ENCODE measurements around the gene OR2AG1. TPM values are rescaled to one million over a fixed set of nuclear protein-coding genes. Genes with fewer than 3 reads are reported as not detected.

OR2AG1 gene
- polyA plus RNA-seq, 1 donor (not counting 4 experiments of a cell fraction or from before 2014, with no cell fraction given) = not detected

- Histone ChIP-seq H3K9ac (ENCODE audit: control insufficient read depth, extremely low read depth, insufficient read depth, low read length) (no peak overlapping the region), H3K27ac (ENCODE audit: control insufficient read depth, insufficient read depth, low read length) (no peak overlapping the region), H4K20me1 (ENCODE audit: control insufficient read depth, extremely low read depth, insufficient read depth, low read length) (no peaks in the 10 kb centered on the region), H3K27me3 (ENCODE audit: control insufficient read depth, extremely low read depth, insufficient read depth, low read length) (no peaks in the 10 kb centered on the region), H3K36me3 (ENCODE audit: control insufficient read depth in 2 of 2, extremely low read depth in 1 of 2, insufficient read depth in 2 of 2, low read length in 2 of 2) (no peaks in the 10 kb centered on the region), H3K9me1 (ENCODE audit: control insufficient read depth, extremely low read depth, insufficient read depth, low read length) (no peaks in the 10 kb centered on the region), H3K4me1 (ENCODE audit: control insufficient read depth, extremely low read depth, insufficient read depth, low read length) (no peaks in the 10 kb centered on the region), H3K4me3 (ENCODE audit: control insufficient read depth in 2 of 3, extremely low read depth in 1 of 3, insufficient read depth in 2 of 3, low read depth in 1 of 3, low read length in 3 of 3) (no peak overlapping the region), H3K4me2 (ENCODE audit: control insufficient read depth, extremely low read depth, insufficient read depth, low read depth, low read length) (no peak overlapping the region), H2AFZ (ENCODE audit: control insufficient read depth, low read length) (no peak overlapping the region), H3K79me2 (ENCODE audit: control insufficient read depth, insufficient read depth, low read length) (no peaks in the 10 kb centered on the region), H3K9me3 (ENCODE audit: control insufficient read depth, low read depth, low read length) (no peaks in the 10 kb centered on the region)
- dilution Hi-C loops (cut with MboI; ENCODE audit: extremely low pct_ligation_motif_present, low sequenced_read_pairs) = no loop called here
- no peak for TF ChIP-seq CTCF (optimal IDR thresholded peaks at IDR 0.05 in 1 of 3, IDR thresholded peaks at IDR 0.05 in 1 of 3, conservative IDR thresholded peaks at IDR 0.05 in 1 of 3; ENCODE audit: extremely low read depth in 1 of 3, insufficient read depth in 2 of 3, low read length in 3 of 3)
- TF ChIP-seq EZH2 (IDR thresholded peaks at IDR 0.05; ENCODE audit: low read length) = no peak
- DNase-seq (ENCODE audit: low read depth, low spot score) (no peak), FAIRE-seq (no peak)
Measured at GRCh38 chr11:6828103-6828502, 45.3 kb downstream of the OR2AG1 start.

- no peaks in the 10 kb centered on the region for H3K27me3 ChIP-seq (ENCODE audit: control insufficient read depth, extremely low read depth, insufficient read depth, low read length)
- no peaks in the 10 kb centered on the region for H3K9me3 ChIP-seq (ENCODE audit: control insufficient read depth, low read depth, low read length)
- no peaks in the 10 kb centered on the region for H3K9me1 ChIP-seq (ENCODE audit: control insufficient read depth, extremely low read depth, insufficient read depth, low read length)
- dilution Hi-C loops (cut with MboI; ENCODE audit: extremely low pct_ligation_motif_present, low sequenced_read_pairs) = no loop called here
- H2AFZ ChIP-seq (ENCODE audit: control insufficient read depth, low read length) = no peak overlapping the region
- no peaks in the 10 kb centered on the region for H4K20me1 ChIP-seq (ENCODE audit: control insufficient read depth, extremely low read depth, insufficient read depth, low read length)
- H3K9ac ChIP-seq (ENCODE audit: control insufficient read depth, extremely low read depth, insufficient read depth, low read length) = no peak overlapping the region
- H3K4me2 ChIP-seq (ENCODE audit: control insufficient read depth, extremely low read depth, insufficient read depth, low read depth, low read length) = no peak overlapping the region
- H3K4me1 ChIP-seq (ENCODE audit: control insufficient read depth, extremely low read depth, insufficient read depth, low read length) = no peaks in the 10 kb centered on the region
- no peak overlapping the region for H3K4me3 ChIP-seq (ENCODE audit: control insufficient read depth in 2 of 3, extremely low read depth in 1 of 3, insufficient read depth in 2 of 3, low read depth in 1 of 3, low read length in 3 of 3)
- no peaks in the 10 kb centered on the region for H3K79me2 ChIP-seq (ENCODE audit: control insufficient read depth, insufficient read depth, low read length)
- H3K27ac ChIP-seq (ENCODE audit: control insufficient read depth, insufficient read depth, low read length) = no peak overlapping the region
- FAIRE-seq (no peak), DNase-seq (ENCODE audit: low read depth, low spot score) (no peak)
- no peak for TF ChIP-seq EZH2 (IDR thresholded peaks at IDR 0.05; ENCODE audit: low read length)
- no peak for TF ChIP-seq CTCF (optimal IDR thresholded peaks at IDR 0.05 in 1 of 3, IDR thresholded peaks at IDR 0.05 in 1 of 3, conservative IDR thresholded peaks at IDR 0.05 in 1 of 3; ENCODE audit: extremely low read depth in 1 of 3, insufficient read depth in 2 of 3, low read length in 3 of 3)
- no peaks in the 10 kb centered on the region for H3K36me3 ChIP-seq (ENCODE audit: control insufficient read depth in 2 of 2, extremely low read depth in 1 of 2, insufficient read depth in 2 of 2, low read length in 2 of 2)
Measured at GRCh38 chr11:6833356-6833755, 50.5 kb downstream of the OR2AG1 start.
